Adrenal gland (tissue), 5 donors: ENCODE measurements around the gene SIGLEC10.

Source experiments
- CTCF ChIP-seq, 6 experiments: fragments of 450-650 bp in 4 of 6; fragments of 200-600 bp in 2 of 6; sonication (generic) in 1 of 6; IDR thresholded peaks; 1 replicate in 5 of 6; 2 replicates in 1 of 6; pipeline versions ENCODE4 v1.5.1 to v1.8.0; 2016 to 2021; ENCODE audit warnings: antibody characterized with exemption in 6 of 6, mild to moderate bottlenecking in 2 of 6, moderate library complexity in 1 of 6
- POLR2A ChIP-seq, 2 donors: fragments of 450-650 bp; IDR thresholded peaks; one replicate each; pipeline ENCODE4 v1.6.1; 2017; ENCODE audit warnings: antibody characterized with exemption in 2 of 2, mild to moderate bottlenecking in 2 of 2, moderate library complexity in 1 of 2
- donor health status: DM: no; HTN: no; CAD: no.

- TF ChIP-seq CTCF (IDR thresholded peaks at IDR 0.05): no peak
- TF ChIP-seq POLR2A (IDR thresholded peaks at IDR 0.05): no peak
Observed at GRCh38 chr19:51386882-51387520, 30.4 kb downstream of the SIGLEC10 start.
